ENCODE data around the gene FAM43A.

Gene FAM43A

GRCh38 chr3:194675081-194675640, 10.5 kb upstream of the FAM43A start:
- no peak for TF ChIP-seq CTCF (IDR thresholded peaks at IDR 0.05)
- peak overlapping the region in 1 of 2 donors; percentile 37 for H3K27ac ChIP-seq
- no peak overlapping the region for H3K4me3 ChIP-seq
- peak; percentile 70 for DNase-seq (ENCODE audit: low spot score)

- H3K4me3 ChIP-seq, result no peak overlapping the region
- no peak for DNase-seq (ENCODE audit: low spot score)
- H3K27ac ChIP-seq, result no peak overlapping the region
- TF ChIP-seq CTCF (IDR thresholded peaks at IDR 0.05), result no peak
Measured at GRCh38 chr3:194675680-194676079, 10.0 kb upstream of the FAM43A start.

GRCh38 chr3:194676471-194676870, 9.2 kb upstream of the FAM43A start:
- no peak for TF ChIP-seq CTCF (IDR thresholded peaks at IDR 0.05)
- peak; percentile 9 for DNase-seq (ENCODE audit: low spot score)
- Histone ChIP-seq H3K4me3 (no peak overlapping the region), H3K27ac (no peak overlapping the region)

- H3K27ac ChIP-seq, result no peak overlapping the region
- TF ChIP-seq CTCF (IDR thresholded peaks at IDR 0.05), result no peak
- H3K4me3 ChIP-seq, result no peak overlapping the region
- peak; percentile 52 for DNase-seq (ENCODE audit: low spot score)
Measured at GRCh38 chr3:194680888-194681615, 4.6 kb upstream of the FAM43A start.

GRCh38 chr3:194682189-194682693, 3.4 kb upstream of the FAM43A start:
- H3K4me3 ChIP-seq, result no peak overlapping the region
- H3K27ac ChIP-seq, result peak overlapping the region in 1 of 2 donors; percentile 50
- no peak for TF ChIP-seq CTCF (IDR thresholded peaks at IDR 0.05)
- no peak for DNase-seq (ENCODE audit: low spot score)

GRCh38 chr3:194682694-194683310, 2.9 kb upstream of the FAM43A start:
- H3K4me3 ChIP-seq, result no peak overlapping the region
- DNase-seq (ENCODE audit: low spot score), result peak; percentile 79
- TF ChIP-seq CTCF (IDR thresholded peaks at IDR 0.05), result peak; percentile 77
- H3K27ac ChIP-seq, result peak overlapping the region in 1 of 2 donors; percentile 50
